H1 (cell line): Measurements from ENCODE around the gene TSPAN16. TPM values are rescaled to one million over a fixed set of nuclear protein-coding genes. Genes with fewer than 3 reads are reported as not detected.

ENCODE experiments used
- CTCF ChIA-PET: fragments of 300-600 bp; sonication (Branson Sonifier 250); formaldehyde crosslinking; loops from one replicate; lab custom pipeline; 2021; ENCODE audit not compliant: partially characterized antibody; lab: Charles Lee
- POLR2A ChIA-PET: fragments of 300-600 bp; sonication (Branson Sonifier 250); formaldehyde crosslinking; loops from one replicate; lab custom pipeline; 2021; ENCODE audit warnings: inconsistent platforms; ENCODE audit not compliant: partially characterized antibody; lab: Charles Lee
- DNase-seq, 2 experiments: peaks; one replicate each; pipeline versions ENCODE4 v3.0.0 to v3.0.0-alpha.2; 2010 to 2022; ENCODE audit warnings: low spot score in 2 of 2, low read depth in 1 of 2, mixed read lengths in 1 of 2
- FAIRE-seq: peaks from 2 replicates; lab custom pipeline; 2011; peaks lifted over from hg19 to GRCh38; lab: Jason Lieb, UNC
- H2AFZ ChIP-seq: 2 replicates; pipeline ENCODE4 v1.8.1; 2012; ENCODE audit warnings: low read length, inconsistent platforms
- H2AK5ac ChIP-seq: 2 replicates; pipeline ENCODE4 v1.6.1; 2013; ENCODE audit warnings: low read depth, low read length
- H2BK120ac ChIP-seq: replicated peaks from 2 replicates; pipeline ENCODE3; 2013; ENCODE audit warnings: low read depth, low read length, inconsistent platforms
- H2BK12ac ChIP-seq: 2 replicates; pipeline ENCODE4 v1.6.1; 2013; ENCODE audit warnings: low read depth, low read length
- H2BK15ac ChIP-seq: 2 replicates; pipeline ENCODE4 v1.6.1; 2013; ENCODE audit warnings: low read length
- H2BK20ac ChIP-seq: 2 replicates; pipeline ENCODE4 v1.6.1; 2013; ENCODE audit warnings: low read length
- H2BK5ac ChIP-seq: 2 replicates; pipeline ENCODE4 v1.6.1; 2013; ENCODE audit warnings: low read depth, low read length
- H3K14ac ChIP-seq: 2 replicates; pipeline ENCODE4 v1.6.1; 2013; ENCODE audit warnings: inconsistent platforms; ENCODE audit not compliant: insufficient read length
- H3K18ac ChIP-seq: 2 replicates; pipeline ENCODE4 v1.6.1; 2013; ENCODE audit warnings: low read length; ENCODE audit errors: extremely low read depth
- H3K23ac ChIP-seq: 2 replicates; pipeline ENCODE4 v1.6.1; 2013; ENCODE audit warnings: inconsistent platforms; ENCODE audit not compliant: insufficient read length
- H3K23me2 ChIP-seq: 2 replicates; pipeline ENCODE4 v1.6.1; 2013; ENCODE audit warnings: low read depth, low read length
- H3K27ac ChIP-seq: 2 replicates; pipeline ENCODE4 v1.6.1; 2011; ENCODE audit warnings: low read depth, low read length, inconsistent platforms
- H3K27me3 ChIP-seq, 4 experiments: replicated peaks in 1 of 4; 1 replicate in 1 of 4; 2 replicates in 3 of 4; pipeline versions ENCODE4 v1.6.1 to v1.8.1; 2011 to 2013; ENCODE audit warnings: low read length in 3 of 4, mild to moderate bottlenecking in 3 of 4, inconsistent platforms in 2 of 4, mixed read lengths in 2 of 4, moderate library complexity in 1 of 4; ENCODE audit not compliant: control insufficient read depth in 3 of 4, insufficient read depth in 3 of 4; ENCODE audit errors: extremely low read depth in 1 of 4
- H3K36me3 ChIP-seq, 4 experiments: 2 replicates each; pipeline versions ENCODE4 v1.6.1 to v1.8.1; 2011 to 2013; ENCODE audit warnings: mild to moderate bottlenecking in 4 of 4, low read length in 3 of 4, moderate library complexity in 2 of 4, control low read depth in 1 of 4, inconsistent platforms in 1 of 4; ENCODE audit not compliant: insufficient read depth in 4 of 4, control insufficient read depth in 2 of 4
- H3K4ac ChIP-seq: replicated peaks from 2 replicates; pipeline ENCODE3; 2013; ENCODE audit warnings: low read length, low read depth, mixed read lengths, inconsistent platforms; ENCODE audit not compliant: insufficient read length
- H3K4me1 ChIP-seq, 4 experiments: replicated peaks in 1 of 4; 1 replicate in 1 of 4; 2 replicates in 3 of 4; pipeline versions ENCODE4 v1.6.1 to v1.8.1; 2011 to 2013; ENCODE audit warnings: low read length in 3 of 4, inconsistent platforms in 2 of 4, mixed read lengths in 1 of 4; ENCODE audit not compliant: insufficient read depth in 4 of 4, control insufficient read depth in 3 of 4
- H3K4me2 ChIP-seq, 2 experiments: 2 replicates each; pipeline versions ENCODE4 v1.6.1 to v1.8.1; 2011 to 2013; ENCODE audit warnings: low read depth in 2 of 2, low read length in 2 of 2, control low read depth in 1 of 2, inconsistent platforms in 1 of 2, mild to moderate bottlenecking in 1 of 2; ENCODE audit not compliant: insufficient read depth in 1 of 2
- H3K4me3 ChIP-seq, 4 experiments: fragments of 200-600, 300-600 bp in 1 of 4; sonication (generic), shearing (Covaris generic), sonication (Bioruptor Twin) in 1 of 4; 2 replicates each; pipeline versions ENCODE4 v1.5.1 to v1.8.1; 2011 to 2016; ENCODE audit warnings: low read length in 4 of 4, low read depth in 3 of 4, control low read depth in 2 of 4, inconsistent platforms in 2 of 4, mild to moderate bottlenecking in 2 of 4, mixed read lengths in 1 of 4, moderate library complexity in 1 of 4; ENCODE audit not compliant: insufficient read depth in 2 of 4; ENCODE audit errors: extremely low read depth in 1 of 4
- H3K56ac ChIP-seq: replicated peaks from 2 replicates; pipeline ENCODE3; 2013; ENCODE audit warnings: low read depth, mild to moderate bottlenecking, mixed read lengths, low read length, inconsistent platforms; ENCODE audit not compliant: insufficient read length
- H3K79me1 ChIP-seq: 2 replicates; pipeline ENCODE4 v1.6.1; 2013; ENCODE audit warnings: low read depth, low read length, control low read depth
- H3K79me2 ChIP-seq, 2 experiments: 2 replicates each; pipeline versions ENCODE4 v1.6.1 to v1.8.1; 2012 to 2013; ENCODE audit warnings: low read length in 2 of 2, mild to moderate bottlenecking in 2 of 2, inconsistent platforms in 1 of 2; ENCODE audit not compliant: insufficient read depth in 2 of 2, control insufficient read depth in 1 of 2
- H3K9ac ChIP-seq, 4 experiments: replicated peaks in 1 of 4; 1 replicate in 1 of 4; 2 replicates in 3 of 4; pipeline versions ENCODE4 v1.6.1 to v1.8.1; 2011 to 2013; ENCODE audit warnings: low read depth in 3 of 4, low read length in 3 of 4, control low read depth in 2 of 4, mild to moderate bottlenecking in 2 of 4, moderate library complexity in 2 of 4, inconsistent platforms in 1 of 4; ENCODE audit errors: extremely low read depth in 1 of 4
- H3K9me3 ChIP-seq, 2 experiments: 2 replicates each; pipeline versions ENCODE4 v1.6.1 to v1.8.1; 2012 to 2013; ENCODE audit warnings: mild to moderate bottlenecking in 2 of 2, moderate library complexity in 2 of 2, control low read depth in 1 of 2, inconsistent platforms in 1 of 2, low read depth in 1 of 2, low read length in 1 of 2, mixed read lengths in 1 of 2; ENCODE audit not compliant: insufficient read depth in 2 of 2
- H4K20me1 ChIP-seq, 2 experiments: replicated peaks in 1 of 2; 2 replicates each; pipeline versions ENCODE3 to v1.8.1; 2011 to 2013; ENCODE audit warnings: inconsistent platforms in 2 of 2, low read length in 2 of 2, mild to moderate bottlenecking in 1 of 2; ENCODE audit not compliant: insufficient read depth in 2 of 2, control insufficient read depth in 1 of 2
- H4K5ac ChIP-seq: 2 replicates; pipeline ENCODE4 v1.6.1; 2013; ENCODE audit warnings: low read length, low read depth, mixed read lengths, inconsistent platforms; ENCODE audit not compliant: insufficient read length
- H4K8ac ChIP-seq: 2 replicates; pipeline ENCODE4 v1.8.0; 2013; ENCODE audit warnings: mild to moderate bottlenecking, moderate library complexity, low read length, inconsistent platforms; ENCODE audit not compliant: insufficient read depth; ENCODE audit errors: extremely low read depth
- H4K91ac ChIP-seq: replicated peaks from 2 replicates; pipeline ENCODE3; 2013; ENCODE audit warnings: low read length, mixed read lengths, inconsistent platforms; ENCODE audit not compliant: insufficient read length
- BACH1 ChIP-seq: IDR thresholded peaks from 2 replicates; pipeline ENCODE4 v1.6.1; 2012; ENCODE audit warnings: low read length, improper control_type of control experiment
- E2F6 ChIP-seq: IDR thresholded peaks from 2 replicates; pipeline ENCODE4 v1.6.1; 2012; ENCODE audit warnings: inconsistent platforms
- EZH2 ChIP-seq: fragments of 200-600 bp; sonication (generic); IDR thresholded peaks from 2 replicates; pipeline ENCODE4 v1.7.1; 2012; ENCODE audit warnings: low read depth, mild to moderate bottlenecking, moderate library complexity, low read length, inconsistent platforms; ENCODE audit not compliant: severe bottlenecking
- FOSL1 ChIP-seq: IDR thresholded peaks from 2 replicates; pipeline ENCODE4 v1.6.1; 2011; ENCODE audit warnings: mild to moderate bottlenecking, low read depth, low read length, moderate library complexity; ENCODE audit not compliant: insufficient read depth
- JUN ChIP-seq: IDR thresholded peaks from 2 replicates; pipeline ENCODE4 v1.6.1; 2011; ENCODE audit warnings: low read depth, mild to moderate bottlenecking, improper control_type of control experiment, low read length
- JUND ChIP-seq: IDR thresholded peaks from 2 replicates; pipeline ENCODE4 v1.6.1; 2011; ENCODE audit warnings: mild to moderate bottlenecking, improper control_type of control experiment, low read length
- KDM5A ChIP-seq: fragments of 200-600 bp; IDR thresholded peaks from 2 replicates; pipeline ENCODE4 v1.7.1; 2012; ENCODE audit warnings: mild to moderate bottlenecking, low read length, inconsistent platforms, mixed read lengths
- NRF1 ChIP-seq: IDR thresholded peaks from 2 replicates; pipeline ENCODE4 v1.6.1; 2011; ENCODE audit warnings: mild to moderate bottlenecking, low read depth, low read length, improper control_type of control experiment
- POU5F1 ChIP-seq: IDR thresholded peaks from 2 replicates; pipeline ENCODE4 v1.6.1; 2011; ENCODE audit warnings: low read depth, mild to moderate bottlenecking, low read length, moderate library complexity
- SIX5 ChIP-seq: IDR thresholded peaks from 2 replicates; pipeline ENCODE4 v1.6.1; 2011; ENCODE audit warnings: mild to moderate bottlenecking, low read depth, low read length
- SUZ12 ChIP-seq: fragments of 200-600 bp; sonication (generic); IDR thresholded peaks from 2 replicates; pipeline ENCODE4 v1.6.1; 2012; ENCODE audit warnings: mild to moderate bottlenecking, inconsistent platforms, low read length, moderate library complexity, mixed read lengths
- WGBS, 2 experiments: shearing (Covaris generic) in 1 of 2; methylation state at CpG; one replicate each; pipeline versions ENCODE4 v1.1.6 to v1.1.7; 2013 to 2015; ENCODE audit warnings: low lambda C conversion rate in 2 of 2, mixed read lengths in 2 of 2, inconsistent platforms in 1 of 2, low coverage in 1 of 2, missing lambda C conversion rate in 1 of 2; ENCODE audit not compliant: insufficient replicate concordance in 2 of 2, insufficient coverage in 1 of 2, insufficient read length in 1 of 2; ENCODE audit errors: extremely low coverage in 1 of 2, missing lambda C conversion rate in 1 of 2; 5-methylcytosine and 5-hydroxymethylcytosine counted together
- polyA plus RNA-seq, 7 experiments: library from polyadenylated mRNA; depleted of rRNA in 3 of 7; stranded (reverse) in 5 of 7; unstranded in 2 of 7; fragments of >200 nt in 5 of 7; fragments of 200-250 nt in 2 of 7; gene quantifications; 1 replicate in 5 of 7; 2 replicates in 1 of 7; 4 replicates in 1 of 7; pipeline versions ENCODE4 v1.2.1 to v1.2.3, GENCODE V29; 2011 to 2013; ENCODE audit warnings: missing spikeins in 2 of 7, mixed read lengths in 2 of 7
- total RNA-seq: library from RNA; stranded (reverse); fragmentation: NEBNext Ultra II Directional; extraction: Animal tissue kit (Norgen Biotek cat#: 25700); gene quantifications from 2 replicates; pipeline ENCODE4 v1.2.1, GENCODE V29; 2021

The TSPAN16 gene
- total and polyA plus RNA-seq, 2 of the 8 experiments (the other 6 are each of a cell fraction or from before 2014, with no cell fraction given), result not detected

GRCh38 chr19:11325544-11325943, 29.6 kb downstream of the TSPAN16 start:
- no peak overlapping the region for H2BK5ac ChIP-seq
- no peaks in the 10 kb centered on the region for H3K36me3 ChIP-seq
- no peak for DNase-seq
- no peak overlapping the region for H3K9ac ChIP-seq
- no peaks in the 10 kb centered on the region for H3K79me2 ChIP-seq
- no peak overlapping the region for H3K18ac ChIP-seq
- no peak overlapping the region for H3K4ac ChIP-seq
- no peak for FAIRE-seq
- ChIA-PET POLR2A (interaction anchor here (1.4 to 1.6 kb wide), 2 partner anchors 12 to 19 kb away, joined by 3 to 4 read pairs; no protein-coding TSS in a partner anchor), CTCF (interaction anchor here (0.6 to 1.1 kb wide), 4 partner anchors 28 to 247 kb away, joined by 3 to 4 read pairs (median 4); no protein-coding TSS in a partner anchor)
- no peaks in the 10 kb centered on the region for H4K20me1 ChIP-seq
- WGBS, 2 experiments, result 88% methylated on average over 7 of the region's 7 CpGs; no CpG with 5 or more reads in 1 of the 2 experiments
- no peaks in the 10 kb centered on the region for H3K23me2 ChIP-seq
- H2BK20ac ChIP-seq, result no peak overlapping the region
- H4K5ac ChIP-seq, result no peak overlapping the region
- no peak overlapping the region for H4K91ac ChIP-seq
- no peak overlapping the region for H3K14ac ChIP-seq
- no peak overlapping the region for H3K4me3 ChIP-seq
- H2AFZ ChIP-seq, result no peak overlapping the region
- no peak overlapping the region for H2BK15ac ChIP-seq
- H4K8ac ChIP-seq, result no peak overlapping the region
- H3K79me1 ChIP-seq, result no peaks in the 10 kb centered on the region
- H3K27me3 ChIP-seq, result no peaks in the 10 kb centered on the region
- peaks cover 0 to 5% (median 0%) of the 10 kb centered on the region in 4 experiments; a peak in 3 of 7 replicates for H3K4me1 ChIP-seq
- no peak overlapping the region for H2AK5ac ChIP-seq
- H3K27ac ChIP-seq, result no peak overlapping the region
- H3K9me3 ChIP-seq, result no peaks in the 10 kb centered on the region
- H3K56ac ChIP-seq, result no peak overlapping the region
- H3K23ac ChIP-seq, result no peak overlapping the region
- no peak overlapping the region for H2BK120ac ChIP-seq
- H3K4me2 ChIP-seq, result no peak overlapping the region
- H2BK12ac ChIP-seq, result no peak overlapping the region
- TF ChIP-seq JUND (no peak), E2F6 (no peak), EZH2 (no peak), BACH1 (no peak), KDM5A (no peak), JUN (no peak), FOSL1 (no peak), POU5F1 (no peak), NRF1 (no peak), SIX5 (no peak), SUZ12 (no peak)
